ENCODE results near the gene MAT2B.

MAT2B gene
- 75.3 to 177 reads per million in 2 donors for total RNA-seq

DNA sequence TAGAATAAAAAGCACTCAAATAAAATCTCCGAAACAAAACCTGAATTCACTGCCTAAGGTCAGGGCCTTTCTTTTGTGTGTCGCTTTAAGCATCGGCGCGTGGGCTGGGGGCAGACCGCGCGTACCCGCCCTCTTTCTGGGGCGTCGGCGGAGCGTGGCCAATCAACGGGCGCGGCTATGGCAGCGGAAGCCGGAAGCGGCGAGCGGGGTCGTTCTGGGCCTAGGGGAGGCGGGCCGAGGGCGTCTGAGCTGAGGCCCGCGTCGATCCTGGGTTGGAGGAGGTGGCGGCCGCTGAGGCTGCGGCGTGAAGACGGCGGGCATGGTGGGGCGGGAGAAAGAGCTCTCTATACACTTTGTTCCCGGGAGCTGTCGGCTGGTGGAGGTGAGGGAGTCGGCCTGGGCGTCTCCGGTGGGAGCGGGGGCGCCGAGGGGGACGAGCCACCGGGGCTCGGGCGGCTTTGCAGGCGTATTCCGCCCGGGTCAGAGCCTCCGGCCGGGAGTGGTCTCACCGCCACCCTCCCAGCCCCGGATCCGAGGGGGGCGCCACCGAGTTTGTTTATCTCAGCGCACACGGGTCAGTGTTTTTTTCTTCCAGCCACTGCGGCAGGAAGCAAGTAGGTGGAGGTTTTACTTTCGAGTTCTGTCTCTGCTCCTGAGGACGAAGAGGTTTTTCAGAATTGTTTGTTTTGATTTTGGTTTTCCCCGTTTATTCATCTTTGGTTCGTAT, at the start of gene MAT2B:
Gene MAT2B, plus strand, starts transcription at position 252 of the 727 bp plus-strand sequence. Its CDS starts 68 bp downstream, at position 320.
- DNase-seq: peak; percentile 93

DNA sequence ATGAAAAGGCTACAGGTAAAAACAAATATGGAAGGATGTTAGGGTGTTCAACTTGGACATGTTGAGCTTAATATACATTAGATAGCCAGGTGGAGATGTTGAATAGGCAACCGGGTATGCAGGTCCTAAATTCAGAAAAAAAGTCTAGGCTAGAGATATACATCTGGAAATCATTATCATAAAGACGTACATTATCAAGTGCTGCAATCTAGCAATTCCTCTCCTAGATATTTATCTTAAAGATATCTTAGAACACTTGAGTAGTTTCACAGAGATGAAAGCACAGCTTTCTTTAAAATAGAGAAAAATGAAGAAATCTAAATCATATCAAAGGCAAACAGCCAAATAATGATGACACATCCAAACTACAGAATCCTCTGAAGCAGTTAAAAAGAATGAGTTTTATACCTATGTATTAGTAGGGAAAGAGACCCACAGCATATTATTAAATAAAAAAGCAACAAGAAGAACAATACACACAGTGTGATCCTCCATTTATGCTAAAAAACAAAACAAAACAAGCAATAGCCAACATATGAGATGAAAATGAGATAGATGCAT, 49.3 kb upstream of the MAT2B start:
- no peak for DNase-seq

DNA sequence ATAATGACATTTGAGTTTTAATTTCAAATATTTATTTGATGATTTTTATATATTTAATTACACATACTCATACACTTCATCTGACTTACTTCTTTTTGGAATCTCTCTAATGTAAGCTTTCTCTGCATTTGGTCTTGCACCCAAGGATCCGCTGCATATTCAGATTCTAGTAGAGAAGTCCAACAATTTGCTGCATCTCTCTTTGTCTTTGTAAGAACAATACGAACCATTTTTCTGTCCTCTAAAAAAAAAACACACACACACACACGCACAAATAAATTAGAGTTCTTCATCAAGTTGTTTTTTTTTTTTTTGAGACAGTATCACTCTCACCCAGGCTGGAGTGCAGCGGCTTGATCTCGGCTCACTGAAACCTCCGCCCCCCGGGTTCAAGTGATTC, 48.6 kb upstream of the MAT2B start:
- no peak for DNase-seq

DNA sequence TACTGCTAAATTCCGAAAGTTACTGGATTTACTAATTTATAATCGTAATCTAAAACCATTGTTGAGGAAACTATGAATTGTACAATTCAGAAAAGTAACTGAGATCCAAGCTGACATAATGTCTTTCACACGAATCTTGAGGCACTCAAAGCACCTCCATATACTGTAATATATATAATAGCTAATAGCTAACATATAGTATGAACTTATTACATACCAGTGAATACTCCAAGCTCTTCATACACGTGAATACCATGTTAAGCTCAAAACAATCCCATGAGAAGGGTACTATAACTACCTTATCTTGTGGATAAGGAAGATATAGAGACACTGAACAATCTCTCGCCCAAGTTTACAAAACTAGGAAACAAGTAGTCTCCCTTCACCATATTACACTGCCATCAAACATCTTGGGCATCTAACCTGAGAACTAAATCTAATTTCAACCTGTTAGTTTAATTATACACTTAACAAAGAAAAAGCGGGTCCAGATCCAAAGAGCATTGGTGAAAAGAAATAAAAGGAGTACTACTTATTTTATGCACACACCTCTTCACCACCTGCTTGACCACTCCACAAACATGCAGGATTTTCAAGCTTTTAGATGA, 46.5 kb upstream of the MAT2B start:
- DNase-seq: no peak

DNA sequence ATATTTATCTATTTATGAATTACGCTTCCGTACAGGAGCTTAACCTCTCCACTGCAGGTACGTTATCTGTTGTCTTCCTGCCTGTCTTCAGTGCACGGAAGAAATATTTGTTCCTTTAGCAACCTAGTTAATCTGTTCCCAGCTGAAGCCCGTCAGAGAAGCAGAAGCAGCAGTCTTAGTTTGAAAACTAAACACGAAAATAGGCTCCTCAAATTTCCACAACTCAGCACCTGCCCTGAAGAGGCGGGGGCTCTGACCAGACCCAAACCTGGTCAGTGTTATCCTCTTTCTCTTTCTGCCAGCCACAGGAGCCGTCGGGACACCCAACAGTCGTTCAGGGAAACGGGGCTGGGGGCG, 46.0 kb upstream of the MAT2B start:
- no peak for DNase-seq

DNA sequence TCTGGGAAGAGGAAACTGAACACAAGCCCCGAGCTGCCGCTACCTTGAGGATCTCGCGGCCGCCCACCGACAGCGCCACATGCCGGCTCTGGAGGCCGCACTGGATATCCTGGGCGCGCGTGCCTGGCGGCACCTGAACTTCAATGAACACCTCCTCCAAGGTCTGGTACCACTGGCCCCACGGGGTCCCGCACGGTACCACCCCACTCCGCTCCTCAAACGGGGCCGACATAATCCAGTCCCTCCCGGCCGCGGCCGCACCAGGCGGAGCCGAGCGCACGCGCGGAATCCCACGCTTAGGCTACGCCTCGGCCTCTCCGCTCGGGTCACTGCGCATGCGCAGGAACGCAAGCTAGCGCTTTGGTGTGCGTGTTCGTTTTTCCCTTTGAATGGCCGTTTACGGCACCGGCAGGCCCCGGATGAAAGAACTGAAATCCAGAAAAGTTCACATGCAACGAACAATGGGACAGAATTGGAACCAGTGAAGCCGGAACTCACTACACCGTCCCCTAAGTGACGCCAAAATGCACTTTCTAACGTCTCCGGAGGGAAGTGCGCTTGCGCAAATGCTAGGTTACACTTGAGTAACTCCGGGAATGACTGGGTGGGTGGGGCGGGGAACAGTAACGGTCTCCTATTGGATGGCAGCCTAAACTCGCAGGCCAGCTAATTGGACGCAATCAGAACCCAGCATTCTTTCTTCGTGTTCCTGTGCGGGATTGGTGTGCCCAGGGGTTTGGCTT, 45.4 kb upstream of the MAT2B start, which contains the start of gene NUDCD2:
Gene NUDCD2, minus strand, starts transcription at position 284 of the 743 bp plus-strand sequence. Its CDS starts 52 bp downstream, at position 232.
- peak; percentile 93 for DNase-seq

DNA sequence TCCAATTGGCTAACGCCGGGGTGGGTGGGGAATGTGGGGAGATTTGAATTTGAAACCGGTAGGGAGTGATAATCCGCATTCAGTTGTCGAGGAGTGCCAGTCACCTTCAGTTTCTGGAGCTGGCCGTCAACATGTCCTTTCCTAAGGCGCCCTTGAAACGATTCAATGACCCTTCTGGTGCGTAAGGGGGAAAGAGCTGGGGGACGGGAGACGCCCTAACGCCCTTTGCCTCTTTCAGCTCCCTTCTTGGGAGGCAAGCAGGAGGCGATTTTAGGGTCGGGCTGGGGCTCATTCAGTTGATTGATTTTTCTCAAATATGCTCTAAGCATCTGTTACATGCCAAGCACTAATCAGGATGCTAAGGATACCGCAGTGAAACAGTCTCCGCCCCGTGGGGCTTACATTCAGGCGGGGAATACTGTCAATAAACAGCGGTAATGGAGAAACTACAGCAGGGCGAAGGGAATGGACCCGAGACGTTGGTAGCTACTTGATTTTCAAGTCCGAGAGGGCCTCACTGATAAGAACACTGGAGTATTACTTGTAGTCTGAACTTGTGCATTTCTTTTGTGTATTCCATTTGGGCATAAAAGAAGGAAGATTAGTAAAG, 44.8 kb upstream of the MAT2B start, which contains the start of gene HMMR:
Gene HMMR, plus strand, starts transcription at position 71 of the 610 bp plus-strand sequence. Its CDS starts 61 bp downstream, at position 132.
- DNase-seq: no peak

DNA sequence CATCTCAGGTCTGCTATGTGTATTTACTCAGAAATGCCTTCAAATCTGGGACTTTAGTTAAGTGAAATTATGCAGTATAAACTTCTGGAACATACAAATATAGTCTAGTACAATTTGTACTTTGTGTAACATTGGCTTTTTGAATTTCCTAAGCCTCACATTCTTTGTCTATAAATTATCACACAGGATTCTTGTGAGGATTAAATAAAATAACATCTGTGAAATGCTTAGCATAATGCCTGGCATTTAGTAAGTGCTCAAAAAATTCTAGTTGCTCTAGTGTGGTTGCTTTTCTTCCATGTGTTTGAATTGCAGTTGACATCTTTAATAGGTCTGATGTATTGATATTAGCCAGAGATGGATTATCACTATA, 42.4 kb upstream of the MAT2B start:
- no peak for DNase-seq

DNA sequence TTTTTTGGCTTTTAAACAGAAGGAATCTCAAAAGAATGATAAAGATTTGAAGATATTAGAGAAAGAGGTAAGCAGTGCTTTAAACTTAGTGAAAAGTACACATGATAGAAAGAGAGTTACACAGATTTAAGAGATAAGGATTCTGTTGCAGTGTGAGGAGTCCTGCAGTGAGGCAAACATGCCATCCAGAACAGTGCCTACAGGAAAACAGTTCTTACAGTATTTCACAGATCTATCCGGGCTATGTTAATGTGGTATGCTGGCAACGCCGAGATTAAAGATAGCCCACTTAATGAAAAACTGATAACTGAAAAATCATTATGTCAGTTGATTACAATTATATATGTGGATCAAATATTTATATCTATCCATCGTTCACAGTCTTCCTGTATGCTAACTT, 37.7 kb upstream of the MAT2B start:
- DNase-seq: no peak

DNA sequence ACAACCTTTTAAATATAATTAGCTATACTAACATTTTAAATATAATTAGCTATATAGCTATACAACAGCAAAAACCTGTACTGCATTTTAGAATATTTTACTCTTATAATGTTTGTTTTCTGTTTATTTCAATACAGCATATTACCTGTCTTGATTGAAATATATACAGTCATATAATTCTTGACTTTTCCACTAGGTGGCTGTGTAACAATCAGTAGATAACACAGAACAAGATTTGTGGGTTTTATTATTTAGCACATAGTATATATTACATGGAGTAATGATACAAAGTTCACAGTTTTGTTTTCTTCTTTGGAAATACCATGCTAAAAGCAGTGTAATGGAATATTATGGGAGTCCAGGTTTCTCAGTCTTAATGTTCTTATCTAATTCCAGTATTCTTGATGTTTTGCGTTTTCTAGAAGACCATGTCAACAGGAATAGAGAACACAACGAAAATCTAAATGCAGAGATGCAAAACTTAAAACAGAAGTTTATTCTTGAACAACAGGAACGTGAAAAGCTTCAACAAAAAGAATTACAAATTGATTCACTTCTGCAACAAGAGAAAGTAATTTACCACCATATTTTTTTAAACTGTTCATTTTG, 31.7 kb upstream of the MAT2B start:
- DNase-seq: no peak

DNA sequence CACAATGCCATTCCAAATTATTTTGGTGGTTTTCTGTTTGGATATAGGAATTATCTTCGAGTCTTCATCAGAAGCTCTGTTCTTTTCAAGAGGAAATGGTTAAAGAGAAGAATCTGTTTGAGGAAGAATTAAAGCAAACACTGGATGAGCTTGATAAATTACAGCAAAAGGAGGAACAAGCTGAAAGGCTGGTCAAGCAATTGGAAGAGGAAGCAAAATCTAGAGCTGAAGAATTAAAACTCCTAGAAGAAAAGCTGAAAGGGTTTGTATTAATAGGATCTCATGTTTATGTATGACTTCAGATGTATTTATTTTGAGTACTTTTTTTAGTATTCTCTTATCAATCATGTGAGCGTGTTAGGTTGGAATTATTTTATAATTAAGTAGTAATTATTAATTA, 30.0 kb upstream of the MAT2B start:
- DNase-seq: no peak

DNA sequence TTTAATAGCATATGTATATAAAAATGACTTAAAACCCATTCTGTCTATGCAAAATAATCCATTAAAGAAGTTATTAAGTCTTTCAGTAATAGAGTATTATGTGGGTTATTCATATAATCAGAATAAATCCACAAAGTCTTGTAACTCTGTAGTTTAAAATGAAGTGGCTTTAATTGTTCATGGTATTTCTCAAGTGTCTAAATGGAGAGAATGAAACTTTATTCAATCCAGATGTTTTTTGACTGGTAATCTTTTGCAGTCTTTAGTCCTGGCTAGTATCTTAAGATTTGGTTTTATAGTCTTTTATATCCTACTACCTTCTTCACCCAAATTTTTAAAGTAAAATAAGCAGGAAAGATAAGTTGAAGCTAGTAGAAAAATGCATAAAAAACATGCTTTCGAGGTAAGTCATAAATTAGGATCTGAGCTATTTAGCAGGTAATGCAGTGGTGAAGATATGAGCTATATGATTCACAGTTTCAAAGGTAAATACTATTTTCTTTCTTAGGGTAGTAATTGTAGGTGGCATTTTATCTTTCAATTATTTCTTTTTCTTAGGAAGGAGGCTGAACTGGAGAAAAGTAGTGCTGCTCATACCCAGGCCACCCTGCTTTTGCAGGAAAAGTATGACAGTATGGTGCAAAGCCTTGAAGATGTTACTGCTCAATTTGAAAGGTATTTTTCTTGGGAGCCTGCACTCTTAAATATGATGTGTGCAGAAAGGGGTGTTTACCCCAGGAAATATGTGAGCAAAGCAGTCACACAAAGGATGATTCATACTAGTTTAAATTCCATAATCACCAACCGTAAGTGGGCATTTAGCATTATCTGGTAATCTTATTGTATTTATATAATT, 27.1 kb upstream of the MAT2B start:
- DNase-seq: no peak

DNA sequence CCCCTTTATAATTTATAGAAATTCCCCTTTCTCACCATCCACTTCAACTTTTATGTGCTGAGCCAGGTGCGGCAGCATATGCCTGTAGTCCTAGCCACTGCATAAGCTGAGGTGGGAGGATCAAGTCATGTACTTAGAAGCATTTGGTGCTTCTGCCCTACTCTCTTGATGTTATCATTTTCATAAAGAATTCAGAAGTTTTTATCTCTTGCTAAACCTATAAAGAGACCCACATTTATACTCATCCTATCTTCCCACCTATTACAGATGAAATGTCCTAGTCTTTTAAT, 26.5 kb upstream of the MAT2B start:
- DNase-seq: no peak

DNA sequence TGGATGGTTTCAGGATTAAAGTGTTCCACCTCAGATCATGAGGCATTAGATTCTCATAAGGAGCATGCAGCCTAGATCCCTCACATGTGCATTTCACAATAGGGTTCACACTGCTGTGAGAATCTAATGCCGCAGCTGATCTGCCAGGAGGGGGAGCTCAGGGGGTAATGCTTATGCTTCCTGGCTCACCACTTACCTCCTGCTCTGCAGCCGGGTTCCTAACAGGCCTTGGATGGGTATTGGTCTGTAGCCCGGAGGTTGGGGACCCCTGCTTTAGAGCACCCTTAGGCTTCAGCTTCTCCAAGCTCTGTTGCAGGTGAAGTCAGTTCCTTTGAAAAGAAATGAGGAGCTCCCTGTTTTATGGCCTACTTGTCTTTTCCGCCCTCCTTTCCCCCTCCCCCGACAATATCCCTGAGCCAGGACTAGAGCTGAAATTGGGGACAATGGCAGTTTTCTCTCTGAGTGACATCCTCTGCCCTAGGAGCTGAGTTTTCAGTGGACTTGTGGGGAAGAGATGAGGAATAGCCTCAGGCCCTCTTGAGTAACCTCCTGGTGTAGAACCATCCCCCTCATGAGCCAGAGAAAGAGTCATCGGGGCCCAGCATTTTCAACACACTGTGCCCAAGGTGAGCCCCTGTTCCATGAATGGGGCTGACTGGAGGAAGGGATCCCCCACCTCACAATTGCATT, 16.2 kb upstream of the MAT2B start:
- DNase-seq: no peak

DNA sequence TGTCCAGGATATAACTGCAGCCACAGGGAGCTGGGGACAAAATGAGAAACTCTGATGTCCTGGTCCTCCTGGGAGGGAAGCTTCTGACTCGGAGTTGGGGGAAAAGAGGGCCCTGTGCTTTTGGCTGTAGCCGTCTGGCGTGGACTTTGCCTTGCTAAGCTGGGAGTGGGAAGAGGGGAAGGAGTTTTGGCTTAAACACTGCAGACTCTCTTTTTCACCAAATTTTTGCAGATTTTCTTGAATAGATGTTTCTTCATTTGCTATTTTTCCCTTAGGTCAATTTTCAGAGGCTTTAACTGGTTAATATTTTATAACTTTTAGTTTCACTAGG, 15.7 kb upstream of the MAT2B start:
- no peak for DNase-seq

DNA sequence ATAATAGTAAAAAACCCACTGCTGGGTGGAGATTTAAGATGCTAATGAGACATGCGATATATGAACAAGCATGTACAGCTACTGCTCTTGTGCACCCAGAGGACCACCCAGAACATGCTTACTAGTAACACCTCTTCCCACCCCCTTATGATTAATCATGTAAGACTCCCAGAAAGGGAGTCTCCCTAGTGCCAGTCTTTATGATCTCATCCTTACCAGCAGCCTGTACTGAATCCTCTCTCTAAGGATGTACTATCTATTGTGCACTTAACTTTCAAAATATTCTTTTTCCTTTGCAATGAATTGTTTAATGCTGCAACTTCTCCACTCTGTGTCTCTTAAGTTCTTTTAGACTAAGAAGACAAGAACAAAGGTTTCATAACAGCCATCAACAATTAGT, 9.1 kb upstream of the MAT2B start:
- no peak for DNase-seq

DNA sequence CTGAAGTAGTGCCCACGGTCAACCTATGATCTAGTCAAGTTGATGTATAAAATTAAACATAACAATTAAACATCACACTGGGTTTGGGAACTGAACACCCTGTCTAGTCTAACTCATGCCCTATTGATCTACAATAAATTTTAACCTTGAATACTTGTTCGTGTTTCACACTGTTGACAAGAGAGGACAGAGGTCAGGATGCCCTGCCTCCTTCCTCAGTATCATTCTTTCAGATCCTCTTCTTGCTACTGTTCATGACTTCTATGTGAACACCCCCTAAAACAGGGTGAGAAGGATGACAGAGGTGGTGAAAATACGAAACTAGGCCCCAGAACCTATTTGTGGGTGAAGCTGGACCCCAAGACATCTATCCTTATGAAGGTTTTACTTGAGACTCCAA, 8.1 kb upstream of the MAT2B start:
- no peak for DNase-seq

DNA sequence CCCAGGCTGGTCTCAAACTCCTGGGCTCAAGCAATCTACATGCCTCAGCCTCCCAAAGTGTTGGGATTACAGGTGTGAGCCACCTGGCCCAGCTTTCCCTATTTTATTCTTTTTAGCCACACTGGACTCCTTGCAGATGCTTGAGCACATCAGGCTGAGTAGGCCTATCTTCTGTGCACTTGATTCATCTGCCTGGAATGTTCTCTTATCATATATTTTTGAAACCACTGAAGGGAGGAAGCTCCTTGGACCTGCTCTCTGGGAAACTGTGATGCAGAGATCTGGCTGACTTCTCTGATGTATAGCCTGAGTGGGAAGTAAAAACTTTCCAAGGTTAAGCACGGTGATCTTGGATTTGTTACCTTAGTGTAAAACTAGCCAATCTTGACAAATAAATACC, 6.5 kb upstream of the MAT2B start:
- DNase-seq: no peak

DNA sequence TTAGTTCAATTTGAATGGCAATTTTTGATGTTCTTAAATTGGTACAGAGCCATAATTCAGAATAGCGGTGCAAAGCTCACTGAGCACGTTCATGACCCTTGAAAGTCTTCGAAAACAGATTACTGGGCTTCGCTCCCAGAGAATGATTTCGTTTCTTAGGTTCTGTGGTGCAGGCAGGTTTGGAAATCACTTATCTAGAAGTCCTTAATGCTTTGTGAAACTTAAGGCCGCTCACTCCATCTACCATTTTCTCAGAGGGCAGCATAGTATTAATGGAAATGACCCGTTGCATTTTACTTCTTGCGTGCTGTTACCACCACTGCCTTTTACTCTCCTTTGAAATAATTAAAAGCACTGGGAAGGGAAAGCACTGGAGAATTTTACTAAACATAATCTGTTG, 2.9 kb upstream of the MAT2B start:
- no peak for DNase-seq

DNA sequence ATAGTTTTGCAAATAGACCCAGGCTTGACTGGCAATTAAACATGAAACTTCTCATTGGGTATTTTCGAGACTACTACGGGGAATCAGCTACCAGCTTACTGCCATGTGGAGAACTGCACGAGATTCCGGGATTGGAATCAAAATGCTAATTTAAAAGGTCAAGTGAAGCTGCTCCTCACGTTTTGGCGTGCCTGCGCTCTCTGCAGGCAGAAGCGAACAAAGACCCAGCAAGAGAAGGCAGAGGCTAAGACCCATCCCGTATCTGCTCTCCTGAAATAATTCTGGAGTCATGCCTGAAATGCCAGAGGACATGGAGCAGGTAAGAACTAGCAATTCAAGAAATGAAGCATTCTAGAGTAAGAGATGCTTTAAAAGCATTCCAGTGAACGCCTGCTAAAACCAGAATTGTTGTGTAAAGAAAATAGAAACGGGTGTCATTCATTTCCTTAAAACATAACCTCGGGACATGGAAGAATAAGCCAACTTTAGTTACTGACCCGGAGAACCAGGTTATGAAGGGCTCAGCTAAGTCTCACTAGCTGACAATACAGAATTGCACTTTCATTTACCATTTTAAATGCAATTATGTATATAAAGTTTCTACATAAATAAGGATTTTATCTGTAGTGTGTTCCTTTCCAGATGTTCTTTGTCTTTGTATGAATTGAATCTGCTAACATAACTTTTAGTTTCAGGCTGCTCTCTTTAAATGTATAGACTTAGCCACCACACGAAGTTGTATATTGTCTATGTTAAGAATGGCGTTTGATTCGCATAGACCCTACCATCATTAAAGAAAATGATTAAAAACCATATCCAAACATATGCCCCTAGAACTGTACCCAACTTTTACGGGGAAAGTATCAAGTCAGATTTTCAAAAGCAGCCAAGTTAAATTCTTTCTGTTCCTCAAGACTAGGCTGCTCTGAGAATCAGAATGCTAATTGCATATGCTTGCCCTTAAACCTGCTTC, 2.0 kb upstream of the MAT2B start:
- no peak for DNase-seq
